ENCODE results near the gene LPAR1. TPM values are rescaled to one million over a fixed set of nuclear protein-coding genes. Genes with fewer than 3 reads are reported as not detected.

The LPAR1 gene
- total and polyA plus RNA-seq, 2 donors (not counting 1 experiment from before 2014, with no cell fraction given), result 0.06 TPM; not detected in 1

- peaks cover 0 to 21% (median 16%) of the 10 kb centered on the region in 3 donors for H3K9me3 ChIP-seq (ENCODE audit: control extremely low read depth in 1 of 3, control insufficient read depth in 2 of 3, insufficient read depth in 1 of 3, low read length in 2 of 3)
- WGBS (ENCODE audit: insufficient coverage), result 71% methylated on average over 1 of the region's 3 CpGs
- no peaks in the 10 kb centered on the region for H4K20me1 ChIP-seq (ENCODE audit: control insufficient read depth, insufficient read depth, low read length, poor library complexity, severe bottlenecking)
- Mint-ChIP-seq H3K27ac (no peak overlapping the region), H3K4me3 (no peak overlapping the region), H3K27me3 (no peaks in the 10 kb centered on the region), H3K4me1 (no peaks in the 10 kb centered on the region), H3K9me3 (ENCODE audit: insufficient read depth) (peaks cover 6% of the 10 kb centered on the region)
- H3K4me1 ChIP-seq (ENCODE audit: control insufficient read depth in 2 of 2, insufficient read depth in 2 of 2, low read length in 2 of 2), result no peaks in the 10 kb centered on the region
- no peak overlapping the region for H3K27ac ChIP-seq (ENCODE audit: low read length in 2 of 2)
- no peak overlapping the region for H2AFZ ChIP-seq (ENCODE audit: insufficient read depth, low read depth, low read length, poor library complexity, severe bottlenecking)
- H3K4me2 ChIP-seq (replicated peaks; ENCODE audit: low read depth, low read length, poor library complexity, severe bottlenecking), result no peak overlapping the region
- no peaks in the 10 kb centered on the region for H3K36me3 ChIP-seq (replicated peaks in 1 of 2; ENCODE audit: control extremely low read depth in 1 of 2, control insufficient read depth in 1 of 2, extremely low read depth in 1 of 2, insufficient read depth in 2 of 2, low read length in 1 of 2)
- ChIA-PET CTCF (no interaction called here), POLR2A (no interaction called here)
- no peak overlapping the region for H3K4me3 ChIP-seq (ENCODE audit: control extremely low read depth in 1 of 5, extremely low read depth in 1 of 5, insufficient read depth in 1 of 5, low read depth in 2 of 5, low read length in 4 of 5)
- H3K9ac ChIP-seq (ENCODE audit: low read length), result no peak overlapping the region
- intact Hi-C loops (cut with micrococcal nuclease), result no loop called here
- no peak for ATAC-seq (ENCODE audit: low read depth)
- H3K79me2 ChIP-seq (ENCODE audit: control insufficient read depth, insufficient read depth, low read length), result no peaks in the 10 kb centered on the region
- no peak for TF ChIP-seq EZH2 (IDR thresholded peaks at IDR 0.05; ENCODE audit: borderline replicate concordance, insufficient read depth, low read depth, low read length, poor library complexity, severe bottlenecking)
- no peak for TF ChIP-seq CTCF (IDR thresholded peaks at IDR 0.05)
- H3K27me3 ChIP-seq (replicated peaks in 1 of 4; ENCODE audit: control extremely low read depth in 1 of 4, control insufficient read depth in 3 of 4, insufficient read depth in 4 of 4, low read length in 3 of 4), result no peaks in the 10 kb centered on the region
- no peak for DNase-seq
Measured at GRCh38 chr9:110856772-110857171, 181.5 kb downstream of the LPAR1 start.

- H3K4me1 ChIP-seq (ENCODE audit: control insufficient read depth in 2 of 2, insufficient read depth in 2 of 2, low read length in 2 of 2), result no peaks in the 10 kb centered on the region
- no peaks in the 10 kb centered on the region for H3K27me3 ChIP-seq (replicated peaks in 1 of 4; ENCODE audit: control extremely low read depth in 1 of 4, control insufficient read depth in 3 of 4, insufficient read depth in 4 of 4, low read length in 3 of 4)
- H3K4me2 ChIP-seq (replicated peaks; ENCODE audit: low read depth, low read length, poor library complexity, severe bottlenecking), result no peak overlapping the region
- WGBS (ENCODE audit: insufficient coverage), result 75% methylated on average over 1 of the region's 6 CpGs
- no peak overlapping the region for H3K9ac ChIP-seq (ENCODE audit: low read length)
- H3K9me3 ChIP-seq (ENCODE audit: control extremely low read depth in 1 of 3, control insufficient read depth in 2 of 3, insufficient read depth in 1 of 3, low read length in 2 of 3), result peaks cover 0 to 5% (median 4%) of the 10 kb centered on the region in 3 donors
- no peak overlapping the region for H3K27ac Mint-ChIP-seq
- POLR2A ChIA-PET, result no interaction called here
- no peaks in the 10 kb centered on the region for H3K4me1 Mint-ChIP-seq
- H3K27me3 Mint-ChIP-seq, result no peaks in the 10 kb centered on the region
- H3K36me3 ChIP-seq (replicated peaks in 1 of 2; ENCODE audit: control extremely low read depth in 1 of 2, control insufficient read depth in 1 of 2, extremely low read depth in 1 of 2, insufficient read depth in 2 of 2, low read length in 1 of 2), result no peaks in the 10 kb centered on the region
- no peak for DNase-seq
- no peak overlapping the region for H3K4me3 ChIP-seq (ENCODE audit: control extremely low read depth in 1 of 5, extremely low read depth in 1 of 5, insufficient read depth in 1 of 5, low read depth in 2 of 5, low read length in 4 of 5)
- H3K27ac ChIP-seq (ENCODE audit: low read length in 2 of 2), result no peak overlapping the region
- no peak overlapping the region for H3K4me3 Mint-ChIP-seq
- CTCF ChIA-PET, result no interaction called here
- TF ChIP-seq CTCF (IDR thresholded peaks at IDR 0.05) (no peak), EZH2 (IDR thresholded peaks at IDR 0.05; ENCODE audit: borderline replicate concordance, insufficient read depth, low read depth, low read length, poor library complexity, severe bottlenecking) (no peak)
- H3K9me3 Mint-ChIP-seq (ENCODE audit: insufficient read depth), result peaks cover 4% of the 10 kb centered on the region
- no peaks in the 10 kb centered on the region for H3K79me2 ChIP-seq (ENCODE audit: control insufficient read depth, insufficient read depth, low read length)
- no peaks in the 10 kb centered on the region for H4K20me1 ChIP-seq (ENCODE audit: control insufficient read depth, insufficient read depth, low read length, poor library complexity, severe bottlenecking)
- intact Hi-C loops (cut with micrococcal nuclease), result no loop called here
- ATAC-seq (ENCODE audit: low read depth), result no peak
- H2AFZ ChIP-seq (ENCODE audit: insufficient read depth, low read depth, low read length, poor library complexity, severe bottlenecking), result no peak overlapping the region
Measured at GRCh38 chr9:110850401-110851135, 187.7 kb downstream of the LPAR1 start.

Measured in B cell (primary cell).